ENCODE data around the gene UNC13B. TPM values are rescaled to one million over a fixed set of nuclear protein-coding genes. Genes with fewer than 3 reads are reported as not detected.

UNC13B gene
- total and polyA plus RNA-seq, 2 donors (not counting 3 experiments of a cell fraction or from before 2014, with no cell fraction given), result 30.1 to 46.2 TPM

DNA sequence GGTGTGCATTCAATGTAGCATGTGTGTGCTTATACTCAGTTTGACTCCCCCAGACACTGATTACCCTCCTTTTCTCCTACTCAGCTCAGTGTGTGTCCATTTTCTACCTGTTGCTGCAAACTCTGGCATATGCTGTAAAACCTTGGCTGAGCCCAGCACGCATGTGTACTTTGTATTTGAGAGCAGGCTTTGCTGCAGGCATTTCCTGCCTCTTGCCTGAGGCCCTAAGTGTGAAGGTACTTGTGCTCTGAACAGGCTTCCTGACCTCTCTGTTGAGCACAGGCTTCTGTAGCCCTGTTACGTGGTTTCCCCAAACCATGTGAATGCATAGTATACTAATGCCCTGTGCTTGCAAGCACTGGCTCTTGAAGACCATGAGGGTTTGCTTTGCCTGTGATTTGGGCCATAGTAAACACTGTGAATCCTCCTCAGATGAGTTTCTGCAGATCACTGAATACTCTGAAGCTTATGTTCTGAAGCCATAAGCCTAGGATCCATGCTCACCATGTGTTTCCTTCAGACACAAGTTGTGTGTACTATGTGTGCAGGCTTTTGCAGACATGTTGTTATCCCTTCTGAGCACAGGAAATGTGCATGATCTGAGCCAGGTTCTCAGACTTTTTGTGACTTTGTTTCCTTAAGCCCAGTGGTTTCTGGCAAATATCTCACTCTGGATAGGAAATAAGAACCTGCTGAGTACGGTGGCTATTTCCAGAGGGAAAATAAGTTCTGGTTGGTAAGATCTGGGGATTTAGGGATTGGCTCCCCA, 203.2 kb downstream of the UNC13B start:
- H4K20me1 ChIP-seq (replicated peaks; ENCODE audit: control insufficient read depth, extremely low read depth, insufficient read depth, low read length), result no peaks in the 10 kb centered on the region
- H3K36me3 ChIP-seq (ENCODE audit: control insufficient read depth in 2 of 2, extremely low read depth in 1 of 2, insufficient read depth in 2 of 2, low read length in 2 of 2), result peaks cover 0 to 4% of the 10 kb centered on the region in 2 experiments
- H3K9me1 ChIP-seq (replicated peaks; ENCODE audit: control insufficient read depth, extremely low read depth, insufficient read depth, low read length), result no peaks in the 10 kb centered on the region
- FAIRE-seq (no peak), DNase-seq (ENCODE audit: low read depth, low spot score) (peak; percentile 72)
- no peak overlapping the region for H3K27ac ChIP-seq (ENCODE audit: insufficient read depth, low read depth, low read length)
- no peaks in the 10 kb centered on the region for H3K9me3 ChIP-seq (replicated peaks; ENCODE audit: control insufficient read depth, insufficient read depth, low read length)
- H3K9ac ChIP-seq (replicated peaks; ENCODE audit: extremely low read depth, insufficient read depth, low read length), result no peak overlapping the region
- no peaks in the 10 kb centered on the region for H3K79me2 ChIP-seq (ENCODE audit: control insufficient read depth, insufficient read depth, low read length)
- CTCF ChIA-PET, result interaction anchor here (1.3 to 1.4 kb wide), 3 partner anchors 9 to 248 kb away, joined by 3 to 4 read pairs (median 3); no protein-coding TSS in a partner anchor
- H3K4me1 ChIP-seq (ENCODE audit: control insufficient read depth, extremely low read depth, insufficient read depth, low read length), result peaks cover 31% of the 10 kb centered on the region
- no TSS peak for BruUV-seq (replicated peaks)
- dilution Hi-C loops (cut with MboI; ENCODE audit: extremely low pct_ligation_motif_present, low sequenced_read_pairs), result no loop called here
- TF ChIP-seq CTCF (IDR thresholded peaks at IDR 0.05; ENCODE audit: extremely low read depth in 1 of 2, insufficient read depth in 1 of 2, low read depth in 1 of 2, low read length in 2 of 2), result no peak
- TF ChIP-seq MYC (IDR thresholded peaks at IDR 0.05; ENCODE audit: low read depth, low read length), result no peak
- no peak for TF ChIP-seq GATA2 (IDR thresholded peaks at IDR 0.05; ENCODE audit: insufficient read depth, insufficient read length, low read depth, low read length)
- no peak for TF ChIP-seq MAX (IDR thresholded peaks at IDR 0.05; ENCODE audit: insufficient read depth, insufficient read length)
- TF ChIP-seq POLR2AphosphoS5 (IDR thresholded peaks at IDR 0.05; ENCODE audit: insufficient read depth, low read depth, low read length), result no peak
- TF ChIP-seq POLR2A (IDR thresholded peaks at IDR 0.05; ENCODE audit: low read depth, low read length), result no peak
- no peak for TF ChIP-seq FOS (IDR thresholded peaks at IDR 0.05; ENCODE audit: borderline replicate concordance, insufficient read depth, low read length)
- no peak for TF ChIP-seq JUN (IDR thresholded peaks at IDR 0.05; ENCODE audit: borderline replicate concordance, insufficient read depth, insufficient read length, low read depth)
- no peaks in the 10 kb centered on the region for H3K27me3 ChIP-seq (ENCODE audit: control insufficient read depth in 2 of 2, insufficient read depth in 2 of 2, low read length in 2 of 2)
- intact Hi-C loops (cut with micrococcal nuclease), result loop anchor here (10.0 kb wide), 1 partner anchor 90 kb away; no protein-coding TSS in a partner anchor
- H2AFZ ChIP-seq (ENCODE audit: low read depth, low read length), result no peak overlapping the region
- no peak overlapping the region for H3K4me3 ChIP-seq (replicated peaks in 1 of 3; ENCODE audit: insufficient read depth in 1 of 3, low read depth in 1 of 3, low read length in 3 of 3)
- no peak overlapping the region for H3K4me2 ChIP-seq (ENCODE audit: insufficient read depth, low read length)
- POLR2A ChIA-PET, result no interaction called here

Data from endothelial cell of umbilical vein (primary cell).